IMR-90 (cell line): ENCODE measurements around the gene CAMKMT. TPM values are rescaled to one million over a fixed set of nuclear protein-coding genes. Genes with fewer than 3 reads are reported as not detected.

ENCODE experiments used
- ATAC-seq: fragments of 200-7000 bp; cut with Tn5 transposase; 2 replicates; pipeline ENCODE4 v1.9.1; 2020; ENCODE audit warnings: low read depth, mild to moderate bottlenecking, moderate library complexity
- BruUV-seq: library from RNA; stranded (reverse); fragments of 400-500 nt; replicated peaks from 2 replicates; lab custom pipeline; 2021; lab: Mats Ljungman, UMichigan
- CTCF ChIA-PET: fragments of 300-600 bp; formaldehyde crosslinking; extraction: SDS; loops from one replicate; lab custom pipeline; 2021; ENCODE audit warnings: antibody characterized with exemption; lab: Yijun Ruan, JAX
- POLR2A ChIA-PET: fragments of 300-600 bp; sonication (Branson Sonifier 250); formaldehyde crosslinking; loops from one replicate; lab custom pipeline; 2022; ENCODE audit warnings: antibody characterized with exemption; ENCODE audit not compliant: unreplicated experiment; lab: Charles Lee
- DNase-seq: peaks from one replicate; pipeline ENCODE4 v3.0.0; 2013
- H2AFZ ChIP-seq: replicated peaks from 2 replicates; pipeline ENCODE3; 2013; ENCODE audit warnings: low read length, mild to moderate bottlenecking; ENCODE audit not compliant: poor library complexity
- H2AK5ac ChIP-seq: 2 replicates; pipeline ENCODE4 v1.6.1; 2013; ENCODE audit warnings: low read depth, low read length, inconsistent platforms
- H2AK9ac ChIP-seq: replicated peaks from 2 replicates; pipeline ENCODE3; 2013; ENCODE audit warnings: mild to moderate bottlenecking, low read depth, low read length, moderate library complexity; ENCODE audit not compliant: poor library complexity
- H2BK120ac ChIP-seq: 2 replicates; pipeline ENCODE4 v1.6.1; 2013; ENCODE audit warnings: low read depth, low read length, inconsistent platforms
- H2BK15ac ChIP-seq: 3 replicates; pipeline ENCODE4 v1.6.1; 2013; ENCODE audit warnings: low read depth, low read length, inconsistent platforms
- H2BK20ac ChIP-seq: 2 replicates; pipeline ENCODE4 v1.6.1; 2013; ENCODE audit warnings: low read depth, mild to moderate bottlenecking, inconsistent platforms, low read length, moderate library complexity
- H2BK5ac ChIP-seq: 2 replicates; pipeline ENCODE4 v1.6.1; 2013; ENCODE audit warnings: mild to moderate bottlenecking, low read depth, low read length, inconsistent platforms; ENCODE audit not compliant: poor library complexity, severe bottlenecking
- H3K14ac ChIP-seq: replicated peaks from 2 replicates; pipeline ENCODE4 v1.6.1; 2013; ENCODE audit warnings: low read depth, low read length, inconsistent platforms
- H3K18ac ChIP-seq: 2 replicates; pipeline ENCODE4 v1.6.1; 2013; ENCODE audit warnings: low read depth, low read length, control low read depth
- H3K23ac ChIP-seq: 2 replicates; pipeline ENCODE4 v1.6.1; 2013; ENCODE audit warnings: low read depth, low read length, inconsistent platforms
- H3K27ac ChIP-seq: 2 replicates; pipeline ENCODE4 v1.5.1; 2013; ENCODE audit warnings: mild to moderate bottlenecking, control low read depth, low read length; ENCODE audit not compliant: insufficient read depth
- H3K27me3 ChIP-seq: 2 replicates; pipeline ENCODE4 v1.6.1; 2013; ENCODE audit warnings: low read length; ENCODE audit not compliant: control insufficient read depth, insufficient read depth
- H3K36me3 ChIP-seq: 2 replicates; pipeline ENCODE4 v1.6.1; 2013; ENCODE audit warnings: low read length, mixed read lengths; ENCODE audit not compliant: control insufficient read depth, insufficient read depth
- H3K4ac ChIP-seq: 2 replicates; pipeline ENCODE4 v1.6.1; 2013; ENCODE audit warnings: low read depth, low read length, inconsistent platforms
- H3K4me1 ChIP-seq: 2 replicates; pipeline ENCODE4 v1.6.1; 2013; ENCODE audit warnings: low read length, mixed read lengths; ENCODE audit not compliant: control insufficient read depth, insufficient read depth
- H3K4me2 ChIP-seq: 2 replicates; pipeline ENCODE4 v1.6.1; 2013; ENCODE audit warnings: low read depth, mild to moderate bottlenecking, control low read depth, low read length, moderate library complexity
- H3K4me3 ChIP-seq: 2 replicates; pipeline ENCODE4 v1.5.1; 2013; ENCODE audit warnings: low read depth, mild to moderate bottlenecking, control low read depth, low read length, moderate library complexity; ENCODE audit not compliant: insufficient read depth
- H3K56ac ChIP-seq: 2 replicates; pipeline ENCODE4 v1.6.1; 2013; ENCODE audit warnings: low read length, inconsistent platforms; ENCODE audit not compliant: insufficient read depth; ENCODE audit errors: extremely low read depth
- H3K79me1 ChIP-seq, 2 experiments: 2 replicates each; pipeline ENCODE4 v1.6.1; 2013; ENCODE audit warnings: low read length in 2 of 2, inconsistent platforms in 1 of 2, low read depth in 1 of 2
- H3K9ac ChIP-seq: 2 replicates; pipeline ENCODE4 v1.6.1; 2013; ENCODE audit warnings: low read depth, low read length, control low read depth
- H3K9me1 ChIP-seq: 2 replicates; pipeline ENCODE4 v1.6.1; 2013; ENCODE audit warnings: low read length, inconsistent platforms; ENCODE audit not compliant: insufficient read depth
- H3K9me3 ChIP-seq: 2 replicates; pipeline ENCODE4 v1.6.1; 2013; ENCODE audit warnings: low read length; ENCODE audit not compliant: control insufficient read depth, insufficient read depth
- H4K20me1 ChIP-seq: 2 replicates; pipeline ENCODE4 v1.6.1; 2013; ENCODE audit warnings: low read length, inconsistent platforms; ENCODE audit not compliant: insufficient read depth
- H4K5ac ChIP-seq: 2 replicates; pipeline ENCODE4 v1.6.1; 2013; ENCODE audit warnings: mild to moderate bottlenecking, low read depth, low read length, control low read depth
- H4K8ac ChIP-seq, 2 experiments: 2 replicates each; pipeline ENCODE4 v1.6.1; 2013; ENCODE audit warnings: low read depth in 2 of 2, low read length in 2 of 2, control low read depth in 1 of 2, inconsistent platforms in 1 of 2
- H4K91ac ChIP-seq: 2 replicates; pipeline ENCODE4 v1.6.1; 2013; ENCODE audit warnings: low read depth, low read length, inconsistent platforms; ENCODE audit not compliant: insufficient read depth
- BHLHE40 ChIP-seq: fragments of 150-350 bp; IDR thresholded peaks from 2 replicates; pipeline ENCODE4 v1.6.1; 2016; ENCODE audit warnings: mild to moderate bottlenecking, low read depth, low read length
- FOS ChIP-seq: fragments of 150-350 bp; IDR thresholded peaks from 2 replicates; pipeline ENCODE4 v1.6.1; 2016; ENCODE audit warnings: low read depth, low read length
- MAFK ChIP-seq: IDR thresholded peaks from 2 replicates; pipeline ENCODE4 v1.6.1; 2012; ENCODE audit warnings: low read depth, low read length, improper control_type of control experiment
- MXI1 ChIP-seq: IDR thresholded peaks from 2 replicates; pipeline ENCODE4 v1.6.1; 2012; ENCODE audit warnings: low read depth, mild to moderate bottlenecking, low read length, moderate library complexity, borderline replicate concordance
- POLR2A ChIP-seq: IDR thresholded peaks from 2 replicates; pipeline ENCODE4 v1.6.1; 2012; ENCODE audit warnings: mild to moderate bottlenecking, low read depth, low read length
- RAD21 ChIP-seq: IDR thresholded peaks from 2 replicates; pipeline ENCODE4 v1.6.1; 2012; ENCODE audit warnings: low read length, improper control_type of control experiment
- RCOR1 ChIP-seq: IDR thresholded peaks from 2 replicates; pipeline ENCODE4 v1.6.1; 2012; ENCODE audit warnings: mild to moderate bottlenecking, low read length, improper control_type of control experiment; ENCODE audit not compliant: insufficient replicate concordance
- SMC3 ChIP-seq: fragments of 150-350 bp; IDR thresholded peaks from 2 replicates; pipeline ENCODE4 v1.6.1; 2016; ENCODE audit warnings: low read depth, mild to moderate bottlenecking, antibody characterized with exemption, low read length, moderate library complexity
- whole genome bisulfite sequencing, 2 experiments: methylation state at CpG; one replicate each; pipeline versions ENCODE4 v1.1.5 to v1.1.7; 2013; ENCODE audit warnings: missing lambda C conversion rate in 2 of 2; ENCODE audit not compliant: insufficient read length in 1 of 2; ENCODE audit errors: extremely low coverage in 2 of 2; 5-methylcytosine and 5-hydroxymethylcytosine counted together
- dilution Hi-C: fragments of 300-500 bp; cut with HindIII; formaldehyde crosslinking; loops from one replicate; pipeline ENCODE4 v1.14.3; 2018; ENCODE audit warnings: low sequenced_read_pairs; ENCODE audit not compliant: unreplicated experiment
- in situ Hi-C: fragments of 300-500 bp; cut with MboI; formaldehyde crosslinking; loops from 3 replicates; pipeline ENCODE4 v1.14.3; 2019; ENCODE audit warnings: low sequenced_read_pairs, inconsistent platforms, mixed read lengths
- intact Hi-C: fragments of 100-400 bp; cut with micrococcal nuclease; formaldehyde crosslinking; loops from 2 replicates; pipeline ENCODE4 v1.10.0; 2022
- polyA plus RNA-seq, 3 experiments: library from polyadenylated mRNA; depleted of rRNA; stranded (reverse); fragments of >200 nt; gene quantifications; 2 replicates each; pipeline ENCODE4 v1.2.3, GENCODE V29; 2012; ENCODE audit warnings: low replicate concordance in 1 of 3
- total RNA-seq: library from RNA; depleted of rRNA; stranded (reverse); fragments of >200 nt; gene quantifications from 2 replicates; pipeline ENCODE4 v1.2.3, GENCODE V29; 2012
- TF ChIP-seq, protein P1 (sequence below): conservative IDR thresholded peaks from 2 replicates; pipeline ENCODE4 v1.5.1; 2012; ENCODE audit warnings: mild to moderate bottlenecking, low read depth, low read length, improper control_type of control experiment
- TF ChIP-seq, protein P2 (sequence below): fragments of 150-350 bp; IDR thresholded peaks from 2 replicates; pipeline ENCODE4 v1.6.1; 2016; ENCODE audit warnings: low read depth, mild to moderate bottlenecking, low read length, moderate library complexity, borderline replicate concordance

Gene CAMKMT
- total and polyA plus RNA-seq, 2 of the 4 experiments (the other 2 are of a cell fraction) = 4.4 to 6.8 TPM

DNA sequence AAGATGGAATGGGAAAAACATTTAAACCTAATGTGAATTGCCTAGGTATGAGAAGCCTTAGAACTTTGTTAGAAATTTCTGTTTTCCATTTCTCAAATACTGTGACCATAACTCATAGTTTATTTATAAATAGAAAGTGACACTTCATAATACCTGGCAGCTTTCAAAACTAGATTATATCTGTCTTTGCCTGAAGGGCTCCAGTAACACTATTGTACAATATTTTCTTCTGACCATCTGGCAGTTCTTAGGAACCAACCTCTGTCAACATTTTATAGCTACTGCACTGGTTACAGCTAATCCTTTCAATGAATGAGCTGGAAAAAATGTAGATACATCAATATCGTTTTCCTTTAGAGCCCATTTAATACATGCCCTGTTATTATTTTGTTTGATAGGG is 237.4 kb downstream of the CAMKMT start:
- Histone ChIP-seq H3K18ac (no peak overlapping the region), H3K9me1 (no peaks in the 10 kb centered on the region), H4K8ac (no peak overlapping the region), H3K9me3 (no peaks in the 10 kb centered on the region), H2BK20ac (no peak overlapping the region), H3K27me3 (no peaks in the 10 kb centered on the region), H2AFZ (no peak overlapping the region), H3K23ac (no peak overlapping the region), H3K36me3 (no peaks in the 10 kb centered on the region), H3K56ac (no peak overlapping the region), H3K4me2 (no peak overlapping the region), H3K27ac (no peak overlapping the region), H3K14ac (no peak overlapping the region), H2AK9ac (no peak overlapping the region), H3K4me3 (no peak overlapping the region), H2AK5ac (no peak overlapping the region), H4K91ac (no peak overlapping the region), H4K20me1 (no peaks in the 10 kb centered on the region), H4K5ac (no peak overlapping the region), H3K9ac (no peak overlapping the region), H3K4me1 (no peaks in the 10 kb centered on the region), H2BK120ac (no peak overlapping the region), H2BK15ac (no peak overlapping the region), H3K79me1 (no peaks in the 10 kb centered on the region), H2BK5ac (no peak overlapping the region), H3K4ac (no peak overlapping the region)
- dilution Hi-C loops (no loop called here), in situ Hi-C loops (no loop called here), intact Hi-C loops (no loop called here)
- TF ChIP-seq BHLHE40 (no peak), RCOR1 (no peak), POLR2A (no peak), RAD21 (no peak), SMC3 (no peak), MXI1 (no peak), FOS (no peak), MAFK (no peak)
- TF ChIP-seq, protein P1, sequence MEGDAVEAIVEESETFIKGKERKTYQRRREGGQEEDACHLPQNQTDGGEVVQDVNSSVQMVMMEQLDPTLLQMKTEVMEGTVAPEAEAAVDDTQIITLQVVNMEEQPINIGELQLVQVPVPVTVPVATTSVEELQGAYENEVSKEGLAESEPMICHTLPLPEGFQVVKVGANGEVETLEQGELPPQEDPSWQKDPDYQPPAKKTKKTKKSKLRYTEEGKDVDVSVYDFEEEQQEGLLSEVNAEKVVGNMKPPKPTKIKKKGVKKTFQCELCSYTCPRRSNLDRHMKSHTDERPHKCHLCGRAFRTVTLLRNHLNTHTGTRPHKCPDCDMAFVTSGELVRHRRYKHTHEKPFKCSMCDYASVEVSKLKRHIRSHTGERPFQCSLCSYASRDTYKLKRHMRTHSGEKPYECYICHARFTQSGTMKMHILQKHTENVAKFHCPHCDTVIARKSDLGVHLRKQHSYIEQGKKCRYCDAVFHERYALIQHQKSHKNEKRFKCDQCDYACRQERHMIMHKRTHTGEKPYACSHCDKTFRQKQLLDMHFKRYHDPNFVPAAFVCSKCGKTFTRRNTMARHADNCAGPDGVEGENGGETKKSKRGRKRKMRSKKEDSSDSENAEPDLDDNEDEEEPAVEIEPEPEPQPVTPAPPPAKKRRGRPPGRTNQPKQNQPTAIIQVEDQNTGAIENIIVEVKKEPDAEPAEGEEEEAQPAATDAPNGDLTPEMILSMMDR = no peak
- TF ChIP-seq, protein P2, sequence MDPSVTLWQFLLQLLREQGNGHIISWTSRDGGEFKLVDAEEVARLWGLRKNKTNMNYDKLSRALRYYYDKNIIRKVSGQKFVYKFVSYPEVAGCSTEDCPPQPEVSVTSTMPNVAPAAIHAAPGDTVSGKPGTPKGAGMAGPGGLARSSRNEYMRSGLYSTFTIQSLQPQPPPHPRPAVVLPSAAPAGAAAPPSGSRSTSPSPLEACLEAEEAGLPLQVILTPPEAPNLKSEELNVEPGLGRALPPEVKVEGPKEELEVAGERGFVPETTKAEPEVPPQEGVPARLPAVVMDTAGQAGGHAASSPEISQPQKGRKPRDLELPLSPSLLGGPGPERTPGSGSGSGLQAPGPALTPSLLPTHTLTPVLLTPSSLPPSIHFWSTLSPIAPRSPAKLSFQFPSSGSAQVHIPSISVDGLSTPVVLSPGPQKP = no peak
- POLR2A ChIA-PET = no interaction called here
- ATAC-seq (no peak), DNase-seq (no peak)
- no CpG with 5 or more reads among the region's 1 CpG for WGBS, 2 experiments
- no TSS peak for BruUV-seq
- CTCF ChIA-PET = no interaction called here
